ENCODE data around the gene NNMT.

The NNMT gene

GRCh38 chr11:114291381-114291780 lies 4.8 kb upstream of the NNMT start:
- Histone ChIP-seq H3K4me3 (ENCODE audit: insufficient read depth, low read depth, low read length) (no peak overlapping the region), H3K9me3 (ENCODE audit: control insufficient read depth, low read length) (no peaks in the 10 kb centered on the region), H3K27ac (ENCODE audit: insufficient read depth, low read depth, low read length, poor library complexity, severe bottlenecking) (no peak overlapping the region), H3K4me1 (ENCODE audit: control insufficient read depth, insufficient read depth, low read length) (peaks cover 3% of the 10 kb centered on the region), H3K27me3 (ENCODE audit: control insufficient read depth, insufficient read depth, low read length, poor library complexity, severe bottlenecking) (no peaks in the 10 kb centered on the region), H3K36me3 (ENCODE audit: control insufficient read depth, insufficient read depth, low read length) (no peaks in the 10 kb centered on the region)
- WGBS, 2 experiments: 93% methylated on average over 5 of the region's 5 CpGs

- no peak overlapping the region for H3K27ac ChIP-seq (ENCODE audit: insufficient read depth, low read depth, low read length, poor library complexity, severe bottlenecking)
- no peaks in the 10 kb centered on the region for H3K36me3 ChIP-seq (ENCODE audit: control insufficient read depth, insufficient read depth, low read length)
- H3K9me3 ChIP-seq (ENCODE audit: control insufficient read depth, low read length): no peaks in the 10 kb centered on the region
- no peak overlapping the region for H3K4me3 ChIP-seq (ENCODE audit: insufficient read depth, low read depth, low read length)
- 80 to 97% methylated on average over 4 of the region's 4 CpGs for WGBS, 2 experiments
- H3K27me3 ChIP-seq (ENCODE audit: control insufficient read depth, insufficient read depth, low read length, poor library complexity, severe bottlenecking): no peaks in the 10 kb centered on the region
- H3K4me1 ChIP-seq (ENCODE audit: control insufficient read depth, insufficient read depth, low read length): peaks cover 3% of the 10 kb centered on the region
These were observed 4.1 kb upstream of the NNMT start for GRCh38 chr11:114291842-114292680.

- Histone ChIP-seq H3K9me3 (ENCODE audit: control insufficient read depth, low read length) (no peaks in the 10 kb centered on the region), H3K36me3 (ENCODE audit: control insufficient read depth, insufficient read depth, low read length) (no peaks in the 10 kb centered on the region), H3K4me3 (ENCODE audit: insufficient read depth, low read depth, low read length) (no peak overlapping the region), H3K27ac (ENCODE audit: insufficient read depth, low read depth, low read length, poor library complexity, severe bottlenecking) (no peak overlapping the region), H3K27me3 (ENCODE audit: control insufficient read depth, insufficient read depth, low read length, poor library complexity, severe bottlenecking) (no peaks in the 10 kb centered on the region), H3K4me1 (ENCODE audit: control insufficient read depth, insufficient read depth, low read length) (peaks cover 3% of the 10 kb centered on the region)
- WGBS, 2 experiments: 97% methylated on average over 1 of the region's 1 CpG; no CpG with 5 or more reads in 1 of the 2 experiments
These were observed 2.9 kb upstream of the NNMT start for GRCh38 chr11:114293201-114293711.

GRCh38 chr11:114296605-114297372 lies 590 bp downstream of the NNMT start:
- 93 to 97% methylated on average over 7 of the region's 7 CpGs for WGBS, 2 experiments
- no peaks in the 10 kb centered on the region for H3K36me3 ChIP-seq (ENCODE audit: control insufficient read depth, insufficient read depth, low read length)
- peaks cover 3% of the 10 kb centered on the region for H3K4me1 ChIP-seq (ENCODE audit: control insufficient read depth, insufficient read depth, low read length)
- H3K27ac ChIP-seq (ENCODE audit: insufficient read depth, low read depth, low read length, poor library complexity, severe bottlenecking): no peak overlapping the region
- H3K9me3 ChIP-seq (ENCODE audit: control insufficient read depth, low read length): peaks cover 2% of the 10 kb centered on the region
- no peak overlapping the region for H3K4me3 ChIP-seq (ENCODE audit: insufficient read depth, low read depth, low read length)
- no peaks in the 10 kb centered on the region for H3K27me3 ChIP-seq (ENCODE audit: control insufficient read depth, insufficient read depth, low read length, poor library complexity, severe bottlenecking)

- H3K4me3 ChIP-seq (ENCODE audit: insufficient read depth, low read depth, low read length): no peak overlapping the region
- H3K4me1 ChIP-seq (ENCODE audit: control insufficient read depth, insufficient read depth, low read length): peaks cover 3% of the 10 kb centered on the region
- H3K9me3 ChIP-seq (ENCODE audit: control insufficient read depth, low read length): peaks cover 2% of the 10 kb centered on the region
- WGBS, 2 experiments: 79 to 83% methylated on average over 8 of the region's 8 CpGs
- no peaks in the 10 kb centered on the region for H3K27me3 ChIP-seq (ENCODE audit: control insufficient read depth, insufficient read depth, low read length, poor library complexity, severe bottlenecking)
- no peaks in the 10 kb centered on the region for H3K36me3 ChIP-seq (ENCODE audit: control insufficient read depth, insufficient read depth, low read length)
- no peak overlapping the region for H3K27ac ChIP-seq (ENCODE audit: insufficient read depth, low read depth, low read length, poor library complexity, severe bottlenecking)
These were observed 1.9 kb downstream of the NNMT start for GRCh38 chr11:114297806-114298709.

- peaks cover 3% of the 10 kb centered on the region for H3K4me1 ChIP-seq (ENCODE audit: control insufficient read depth, insufficient read depth, low read length)
- no peaks in the 10 kb centered on the region for H3K27me3 ChIP-seq (ENCODE audit: control insufficient read depth, insufficient read depth, low read length, poor library complexity, severe bottlenecking)
- 90 to 93% methylated on average over 2 of the region's 2 CpGs for WGBS, 2 experiments
- no peaks in the 10 kb centered on the region for H3K36me3 ChIP-seq (ENCODE audit: control insufficient read depth, insufficient read depth, low read length)
- no peak overlapping the region for H3K27ac ChIP-seq (ENCODE audit: insufficient read depth, low read depth, low read length, poor library complexity, severe bottlenecking)
- H3K9me3 ChIP-seq (ENCODE audit: control insufficient read depth, low read length): peaks cover 2% of the 10 kb centered on the region
- H3K4me3 ChIP-seq (ENCODE audit: insufficient read depth, low read depth, low read length): no peak overlapping the region
These were observed 2.5 kb downstream of the NNMT start for GRCh38 chr11:114298710-114299109.

GRCh38 chr11:114301088-114301487 lies 4.9 kb downstream of the NNMT start:
- Histone ChIP-seq H3K4me1 (ENCODE audit: control insufficient read depth, insufficient read depth, low read length) (no peaks in the 10 kb centered on the region), H3K4me3 (ENCODE audit: insufficient read depth, low read depth, low read length) (no peak overlapping the region), H3K27ac (ENCODE audit: insufficient read depth, low read depth, low read length, poor library complexity, severe bottlenecking) (no peak overlapping the region), H3K36me3 (ENCODE audit: control insufficient read depth, insufficient read depth, low read length) (no peaks in the 10 kb centered on the region), H3K27me3 (ENCODE audit: control insufficient read depth, insufficient read depth, low read length, poor library complexity, severe bottlenecking) (no peaks in the 10 kb centered on the region), H3K9me3 (ENCODE audit: control insufficient read depth, low read length) (peaks cover 2% of the 10 kb centered on the region)
- 98 to 100% methylated on average over 3 to 4 of the region's 4 CpGs for WGBS, 2 experiments

- H3K9me3 ChIP-seq (ENCODE audit: control insufficient read depth, low read length): peaks cover 2% of the 10 kb centered on the region
- H3K4me3 ChIP-seq (ENCODE audit: insufficient read depth, low read depth, low read length): no peak overlapping the region
These were observed 5.7 kb downstream of the NNMT start for GRCh38 chr11:114301927-114302326.

GRCh38 chr11:114302663-114303062 lies 6.5 kb downstream of the NNMT start:
- Histone ChIP-seq H3K4me3 (ENCODE audit: insufficient read depth, low read depth, low read length) (no peak overlapping the region), H3K4me1 (ENCODE audit: control insufficient read depth, insufficient read depth, low read length) (no peaks in the 10 kb centered on the region), H3K9me3 (ENCODE audit: control insufficient read depth, low read length) (peaks cover 2% of the 10 kb centered on the region), H3K36me3 (ENCODE audit: control insufficient read depth, insufficient read depth, low read length) (no peaks in the 10 kb centered on the region), H3K27ac (ENCODE audit: insufficient read depth, low read depth, low read length, poor library complexity, severe bottlenecking) (no peak overlapping the region), H3K27me3 (ENCODE audit: control insufficient read depth, insufficient read depth, low read length, poor library complexity, severe bottlenecking) (no peaks in the 10 kb centered on the region)
- 0 to 17% methylated on average over 1 of the region's 1 CpG for WGBS, 2 experiments

More at GRCh38 chr11:114301927-114302326, 5.7 kb downstream of the NNMT start:
- Histone ChIP-seq H3K4me1 (ENCODE audit: control insufficient read depth, insufficient read depth, low read length) (no peaks in the 10 kb centered on the region), H3K27me3 (ENCODE audit: control insufficient read depth, insufficient read depth, low read length, poor library complexity, severe bottlenecking) (no peaks in the 10 kb centered on the region), H3K27ac (ENCODE audit: insufficient read depth, low read depth, low read length, poor library complexity, severe bottlenecking) (no peak overlapping the region), H3K36me3 (ENCODE audit: control insufficient read depth, insufficient read depth, low read length) (no peaks in the 10 kb centered on the region)

Measured in ectodermal cell (in vitro differentiated cells).